ENCODE results near the gene MRPL40. TPM values are rescaled to one million over a fixed set of nuclear protein-coding genes. Genes with fewer than 3 reads are reported as not detected.

MRPL40 gene
- total RNA-seq, 1 experiment from 2014 or later: 40.1 TPM

DNA sequence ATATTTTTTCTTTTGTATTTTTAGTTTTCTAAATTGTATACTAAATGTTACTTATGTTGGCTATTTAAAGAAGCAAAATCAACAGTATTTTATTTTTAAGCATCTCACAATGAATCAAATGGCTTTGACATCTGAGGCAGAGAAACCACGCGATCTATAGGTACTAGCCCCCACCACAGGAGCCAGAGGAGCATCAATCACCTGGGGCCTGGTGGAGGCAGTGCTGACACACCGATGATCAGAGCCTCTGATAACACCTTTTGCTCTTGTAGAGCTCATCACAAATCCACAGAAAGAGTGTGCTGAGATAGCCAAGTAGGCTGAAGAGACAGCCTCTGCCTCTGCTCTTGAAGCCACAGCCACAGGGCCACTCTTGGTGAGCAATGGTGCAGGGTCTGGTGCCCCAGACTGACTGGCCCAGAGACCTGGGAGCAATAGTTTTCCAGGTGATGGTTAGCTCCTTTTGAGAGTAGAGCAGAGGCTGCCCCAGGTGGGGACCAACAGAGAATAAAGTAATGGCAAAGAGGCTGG, 26.0 kb upstream of the MRPL40 start:
- Histone ChIP-seq H3K4me2 (ENCODE audit: low read length) (no peak overlapping the region), H4K20me1 (ENCODE audit: insufficient read depth) (no peaks in the 10 kb centered on the region), H3K9ac (ENCODE audit: low read length) (no peak overlapping the region), H3K4me3 (replicated peaks in 1 of 2; ENCODE audit: low read depth in 1 of 2, low read length in 2 of 2) (no peak overlapping the region), H3K9me3 (ENCODE audit: control insufficient read depth in 1 of 2, insufficient read depth in 1 of 2, low read depth in 1 of 2, low read length in 2 of 2) (no peaks in the 10 kb centered on the region), H3K36me3 (ENCODE audit: control insufficient read depth in 1 of 2, insufficient read depth in 2 of 2, low read length in 2 of 2) (peaks cover 31 to 35% of the 10 kb centered on the region in 2 experiments; a peak in 3 of 4 replicates), H3K9me2 (ENCODE audit: insufficient read depth) (no peaks in the 10 kb centered on the region), H3K4me1 (ENCODE audit: control insufficient read depth in 1 of 2, insufficient read depth in 2 of 2, low read length in 2 of 2) (peaks cover 0 to 10% of the 10 kb centered on the region in 2 experiments; a peak in 2 of 4 replicates), H3K27me3 (ENCODE audit: insufficient read depth, low read length) (no peaks in the 10 kb centered on the region), H2AFZ (ENCODE audit: low read depth, low read length, poor library complexity, severe bottlenecking) (no peak overlapping the region), H3K27ac (ENCODE audit: low read depth, low read length) (no peak overlapping the region), H3K79me2 (ENCODE audit: insufficient read depth, low read length) (peaks cover 16% of the 10 kb centered on the region; the same call in 1 of the 2 replicates)
- CTCF ChIA-PET: no interaction called here
- RAD21 ChIA-PET (ENCODE audit: low non-redundant PET in 1 of 2, low total read pairs in 2 of 2, uncharacterized antibody in 2 of 2, unreplicated experiment in 2 of 2): no interaction called here
- POLR2A ChIA-PET: no interaction called here
- no TSS peak for BruUV-seq (replicated peaks)
- intact Hi-C loops (cut with micrococcal nuclease): no loop called here
- ATAC-seq (no peak), DNase-seq (ENCODE audit: low read depth, low spot score) (no peak)
- TF ChIP-seq, protein P1, sequence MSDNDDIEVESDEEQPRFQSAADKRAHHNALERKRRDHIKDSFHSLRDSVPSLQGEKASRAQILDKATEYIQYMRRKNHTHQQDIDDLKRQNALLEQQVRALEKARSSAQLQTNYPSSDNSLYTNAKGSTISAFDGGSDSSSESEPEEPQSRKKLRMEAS (IDR thresholded peaks at IDR 0.05): no peak
- no peak for TF ChIP-seq SIN3A (IDR thresholded peaks at IDR 0.05; ENCODE audit: low read depth)
- TF ChIP-seq, protein P2, sequence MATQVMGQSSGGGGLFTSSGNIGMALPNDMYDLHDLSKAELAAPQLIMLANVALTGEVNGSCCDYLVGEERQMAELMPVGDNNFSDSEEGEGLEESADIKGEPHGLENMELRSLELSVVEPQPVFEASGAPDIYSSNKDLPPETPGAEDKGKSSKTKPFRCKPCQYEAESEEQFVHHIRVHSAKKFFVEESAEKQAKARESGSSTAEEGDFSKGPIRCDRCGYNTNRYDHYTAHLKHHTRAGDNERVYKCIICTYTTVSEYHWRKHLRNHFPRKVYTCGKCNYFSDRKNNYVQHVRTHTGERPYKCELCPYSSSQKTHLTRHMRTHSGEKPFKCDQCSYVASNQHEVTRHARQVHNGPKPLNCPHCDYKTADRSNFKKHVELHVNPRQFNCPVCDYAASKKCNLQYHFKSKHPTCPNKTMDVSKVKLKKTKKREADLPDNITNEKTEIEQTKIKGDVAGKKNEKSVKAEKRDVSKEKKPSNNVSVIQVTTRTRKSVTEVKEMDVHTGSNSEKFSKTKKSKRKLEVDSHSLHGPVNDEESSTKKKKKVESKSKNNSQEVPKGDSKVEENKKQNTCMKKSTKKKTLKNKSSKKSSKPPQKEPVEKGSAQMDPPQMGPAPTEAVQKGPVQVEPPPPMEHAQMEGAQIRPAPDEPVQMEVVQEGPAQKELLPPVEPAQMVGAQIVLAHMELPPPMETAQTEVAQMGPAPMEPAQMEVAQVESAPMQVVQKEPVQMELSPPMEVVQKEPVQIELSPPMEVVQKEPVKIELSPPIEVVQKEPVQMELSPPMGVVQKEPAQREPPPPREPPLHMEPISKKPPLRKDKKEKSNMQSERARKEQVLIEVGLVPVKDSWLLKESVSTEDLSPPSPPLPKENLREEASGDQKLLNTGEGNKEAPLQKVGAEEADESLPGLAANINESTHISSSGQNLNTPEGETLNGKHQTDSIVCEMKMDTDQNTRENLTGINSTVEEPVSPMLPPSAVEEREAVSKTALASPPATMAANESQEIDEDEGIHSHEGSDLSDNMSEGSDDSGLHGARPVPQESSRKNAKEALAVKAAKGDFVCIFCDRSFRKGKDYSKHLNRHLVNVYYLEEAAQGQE (IDR thresholded peaks at IDR 0.05; ENCODE audit: low read depth): no peak
- no peak for TF ChIP-seq EGR1 (IDR thresholded peaks at IDR 0.05; ENCODE audit: low read depth)
- TF ChIP-seq, protein P3, sequence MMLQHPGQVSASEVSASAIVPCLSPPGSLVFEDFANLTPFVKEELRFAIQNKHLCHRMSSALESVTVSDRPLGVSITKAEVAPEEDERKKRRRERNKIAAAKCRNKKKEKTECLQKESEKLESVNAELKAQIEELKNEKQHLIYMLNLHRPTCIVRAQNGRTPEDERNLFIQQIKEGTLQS (IDR thresholded peaks at IDR 0.05): no peak
- TF ChIP-seq EZH2phosphoT487 (IDR thresholded peaks at IDR 0.05; ENCODE audit: borderline replicate concordance): no peak
- TF ChIP-seq SRF (IDR thresholded peaks at IDR 0.05; ENCODE audit: low read depth): no peak
- TF ChIP-seq ELF1 (IDR thresholded peaks at IDR 0.05; ENCODE audit: borderline replicate concordance, low read depth): no peak
- TF ChIP-seq TCF7L2 (IDR thresholded peaks at IDR 0.05; ENCODE audit: borderline replicate concordance, extremely low read depth, insufficient read depth, insufficient read length): no peak
- TF ChIP-seq POLR2A (IDR thresholded peaks at IDR 0.05; ENCODE audit: borderline replicate concordance, extremely low read depth, insufficient read depth, insufficient read length): no peak
- no peak for TF ChIP-seq YY1 (IDR thresholded peaks at IDR 0.05; ENCODE audit: extremely low read depth, insufficient replicate concordance, low read depth, low read length)
- TF ChIP-seq CBX3 (IDR thresholded peaks at IDR 0.05; ENCODE audit: low read depth): no peak
- TF ChIP-seq ZFX (IDR thresholded peaks at IDR 0.05): no peak
- TF ChIP-seq FOSL1 (IDR thresholded peaks at IDR 0.05; ENCODE audit: low read depth): no peak
- TF ChIP-seq JUND (IDR thresholded peaks at IDR 0.05): no peak
- no peak for TF ChIP-seq CEBPB (IDR thresholded peaks at IDR 0.05; ENCODE audit: low read depth)
- TF ChIP-seq, protein P4, sequence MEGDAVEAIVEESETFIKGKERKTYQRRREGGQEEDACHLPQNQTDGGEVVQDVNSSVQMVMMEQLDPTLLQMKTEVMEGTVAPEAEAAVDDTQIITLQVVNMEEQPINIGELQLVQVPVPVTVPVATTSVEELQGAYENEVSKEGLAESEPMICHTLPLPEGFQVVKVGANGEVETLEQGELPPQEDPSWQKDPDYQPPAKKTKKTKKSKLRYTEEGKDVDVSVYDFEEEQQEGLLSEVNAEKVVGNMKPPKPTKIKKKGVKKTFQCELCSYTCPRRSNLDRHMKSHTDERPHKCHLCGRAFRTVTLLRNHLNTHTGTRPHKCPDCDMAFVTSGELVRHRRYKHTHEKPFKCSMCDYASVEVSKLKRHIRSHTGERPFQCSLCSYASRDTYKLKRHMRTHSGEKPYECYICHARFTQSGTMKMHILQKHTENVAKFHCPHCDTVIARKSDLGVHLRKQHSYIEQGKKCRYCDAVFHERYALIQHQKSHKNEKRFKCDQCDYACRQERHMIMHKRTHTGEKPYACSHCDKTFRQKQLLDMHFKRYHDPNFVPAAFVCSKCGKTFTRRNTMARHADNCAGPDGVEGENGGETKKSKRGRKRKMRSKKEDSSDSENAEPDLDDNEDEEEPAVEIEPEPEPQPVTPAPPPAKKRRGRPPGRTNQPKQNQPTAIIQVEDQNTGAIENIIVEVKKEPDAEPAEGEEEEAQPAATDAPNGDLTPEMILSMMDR (IDR thresholded peaks at IDR 0.05 in 2 of 3, conservative IDR thresholded peaks at IDR 0.05 in 1 of 3; ENCODE audit: borderline replicate concordance in 1 of 3, insufficient read depth in 1 of 3, low read depth in 2 of 3, low read length in 2 of 3): no peak
- TF ChIP-seq, protein P5, sequence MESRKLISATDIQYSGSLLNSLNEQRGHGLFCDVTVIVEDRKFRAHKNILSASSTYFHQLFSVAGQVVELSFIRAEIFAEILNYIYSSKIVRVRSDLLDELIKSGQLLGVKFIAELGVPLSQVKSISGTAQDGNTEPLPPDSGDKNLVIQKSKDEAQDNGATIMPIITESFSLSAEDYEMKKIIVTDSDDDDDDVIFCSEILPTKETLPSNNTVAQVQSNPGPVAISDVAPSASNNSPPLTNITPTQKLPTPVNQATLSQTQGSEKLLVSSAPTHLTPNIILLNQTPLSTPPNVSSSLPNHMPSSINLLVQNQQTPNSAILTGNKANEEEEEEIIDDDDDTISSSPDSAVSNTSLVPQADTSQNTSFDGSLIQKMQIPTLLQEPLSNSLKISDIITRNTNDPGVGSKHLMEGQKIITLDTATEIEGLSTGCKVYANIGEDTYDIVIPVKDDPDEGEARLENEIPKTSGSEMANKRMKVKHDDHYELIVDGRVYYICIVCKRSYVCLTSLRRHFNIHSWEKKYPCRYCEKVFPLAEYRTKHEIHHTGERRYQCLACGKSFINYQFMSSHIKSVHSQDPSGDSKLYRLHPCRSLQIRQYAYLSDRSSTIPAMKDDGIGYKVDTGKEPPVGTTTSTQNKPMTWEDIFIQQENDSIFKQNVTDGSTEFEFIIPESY (IDR thresholded peaks at IDR 0.05; ENCODE audit: extremely low read depth, insufficient replicate concordance, low read length): no peak
- TF ChIP-seq POLR2AphosphoS5 (IDR thresholded peaks at IDR 0.05; ENCODE audit: low read depth, low read length): no peak
